K562 (cell line): ENCODE results near the gene KCNH2. TPM values are rescaled to one million over a fixed set of nuclear protein-coding genes. Genes with fewer than 3 reads are reported as not detected.
A peak's percentile ranks its signal among the peaks of the same experiment; 100 is the strongest.

Experiments
- ATF6 ChIP-seq: sonication (generic); formaldehyde crosslinking; IDR thresholded peaks from 2 replicates; pipeline ENCODE4 v1.4.0; 2020; ENCODE audit warnings: mild to moderate bottlenecking, missing genetic modification reagents
- HDAC1 ChIP-seq, 2 experiments: fragments of 450-650 bp; IDR thresholded peaks; 2 replicates each; pipeline ENCODE4 v1.6.1; 2016 to 2017; ENCODE audit warnings: inconsistent platforms in 1 of 2, mild to moderate bottlenecking in 1 of 2, moderate library complexity in 1 of 2
- HDAC3 ChIP-seq: fragments of 450-650 bp; IDR thresholded peaks from 2 replicates; pipeline ENCODE4 v1.6.1; 2018; ENCODE audit warnings: borderline replicate concordance, mild to moderate bottlenecking, moderate library complexity; ENCODE audit not compliant: partially characterized antibody
- NCOA2 ChIP-seq, 2 experiments: fragments of 450-650 bp; IDR thresholded peaks; 2 replicates each; pipeline ENCODE4 v1.6.1; 2018; ENCODE audit warnings: mild to moderate bottlenecking in 2 of 2, moderate library complexity in 1 of 2; ENCODE audit not compliant: partially characterized antibody in 2 of 2
- SMAD4 ChIP-seq: fragments of 250-450 bp; sonication (Bioruptor Pico); conservative IDR thresholded peaks from 2 replicates; pipeline ENCODE4 v1.8.0; 2021; ENCODE audit warnings: inconsistent platforms, mild to moderate bottlenecking, moderate library complexity
- TAF9B ChIP-seq: fragments of 450-650 bp; IDR thresholded peaks from 2 replicates; pipeline ENCODE4 v1.6.1; 2018; ENCODE audit warnings: mild to moderate bottlenecking; ENCODE audit not compliant: partially characterized antibody
- ZBTB7A ChIP-seq: IDR thresholded peaks from 2 replicates; pipeline ENCODE4 v1.6.1; 2011; ENCODE audit warnings: low read depth, mild to moderate bottlenecking, low read length, moderate library complexity, borderline replicate concordance; ENCODE audit not compliant: control insufficient read depth
- ZNF124 ChIP-seq: sonication (generic); formaldehyde crosslinking; IDR thresholded peaks from 2 replicates; pipeline ENCODE4 v1.8.1; 2022; ENCODE audit warnings: missing genetic modification reagents
- ZNF165 ChIP-seq: fragments of 250-450 bp; sonication (Bioruptor Pico); IDR thresholded peaks from 2 replicates; pipeline ENCODE4 v1.4.0; 2020; ENCODE audit warnings: borderline replicate concordance
- ZNF212 ChIP-seq: fragments of 450-650 bp; formaldehyde crosslinking; IDR thresholded peaks from 2 replicates; pipeline ENCODE4 v1.4.0; 2020; ENCODE audit warnings: mild to moderate bottlenecking
- ZNF23 ChIP-seq: fragments of 250-450 bp; sonication (Bioruptor Pico); IDR thresholded peaks from 2 replicates; pipeline ENCODE4 v1.4.0; 2020; ENCODE audit warnings: mild to moderate bottlenecking
- ZNF232 ChIP-seq: sonication (generic); formaldehyde crosslinking; IDR thresholded peaks from 2 replicates; pipeline ENCODE4 v1.8.0; 2022; ENCODE audit warnings: mild to moderate bottlenecking, missing genetic modification reagents
- ZNF668 ChIP-seq: fragments of 250-450 bp; sonication (Bioruptor Pico); IDR thresholded peaks from 2 replicates; pipeline ENCODE4 v1.8.0; 2022; ENCODE audit warnings: mild to moderate bottlenecking, inconsistent platforms
- ZNF79 ChIP-seq: fragments of 250-450 bp; sonication (Bioruptor Pico); IDR thresholded peaks from 2 replicates; pipeline ENCODE4 v1.4.0; 2020; ENCODE audit warnings: low read depth, mild to moderate bottlenecking, moderate library complexity
- polyA plus RNA-seq, 8 experiments: library from polyadenylated mRNA; depleted of rRNA in 4 of 8; stranded (reverse) in 5 of 8; unstranded in 3 of 8; fragments of >200 nt; fragmentation: Nextera tagmentation in 2 of 8; fragmentation: Illumina TruSeq in 1 of 8; extraction: Ambion mirVana in 2 of 8; extraction: Trizol in 1 of 8; gene quantifications; 2 replicates each; pipeline versions ENCODE4 v1.2.1 to v1.2.3, GENCODE V29; 2011 to 2014; ENCODE audit warnings: inconsistent platforms in 1 of 8, missing spikeins in 1 of 8
- total RNA-seq, 7 experiments: library from RNA; depleted of rRNA in 6 of 7; stranded (reverse); fragments of >200 nt in 6 of 7; fragmentation: Illumina TruSeq in 2 of 7; extraction: Trizol in 2 of 7; gene quantifications; 2 replicates each; pipeline versions ENCODE4 v1.2.1 to v1.2.3, GENCODE V29; 2011 to 2021; ENCODE audit warnings: low replicate concordance in 1 of 7
- TF ChIP-seq, protein P1 (sequence below): sonication (generic); formaldehyde crosslinking; IDR thresholded peaks from 2 replicates; pipeline ENCODE4 v1.8.0; 2023; ENCODE audit warnings: missing genetic modification reagents, mild to moderate bottlenecking, borderline replicate concordance
- TF ChIP-seq, protein P2 (sequence below): sonication (generic); IDR thresholded peaks from 2 replicates; pipeline ENCODE4 v1.6.1; 2016
- TF ChIP-seq, protein P3 (sequence below): fragments of 450-650 bp; IDR thresholded peaks from 2 replicates; pipeline ENCODE4 v1.6.1; 2017; ENCODE audit warnings: antibody characterized with exemption

KCNH2 gene
- total and polyA plus RNA-seq, 9 of the 15 experiments (the other 6 are each of a cell fraction or from before 2014, with no cell fraction given) = 18.1 to 368 (median 218) TPM

GRCh38 chr7:150961510-150962289 is 16.4 kb downstream of the KCNH2 start (continued):
- TF ChIP-seq, protein P1, sequence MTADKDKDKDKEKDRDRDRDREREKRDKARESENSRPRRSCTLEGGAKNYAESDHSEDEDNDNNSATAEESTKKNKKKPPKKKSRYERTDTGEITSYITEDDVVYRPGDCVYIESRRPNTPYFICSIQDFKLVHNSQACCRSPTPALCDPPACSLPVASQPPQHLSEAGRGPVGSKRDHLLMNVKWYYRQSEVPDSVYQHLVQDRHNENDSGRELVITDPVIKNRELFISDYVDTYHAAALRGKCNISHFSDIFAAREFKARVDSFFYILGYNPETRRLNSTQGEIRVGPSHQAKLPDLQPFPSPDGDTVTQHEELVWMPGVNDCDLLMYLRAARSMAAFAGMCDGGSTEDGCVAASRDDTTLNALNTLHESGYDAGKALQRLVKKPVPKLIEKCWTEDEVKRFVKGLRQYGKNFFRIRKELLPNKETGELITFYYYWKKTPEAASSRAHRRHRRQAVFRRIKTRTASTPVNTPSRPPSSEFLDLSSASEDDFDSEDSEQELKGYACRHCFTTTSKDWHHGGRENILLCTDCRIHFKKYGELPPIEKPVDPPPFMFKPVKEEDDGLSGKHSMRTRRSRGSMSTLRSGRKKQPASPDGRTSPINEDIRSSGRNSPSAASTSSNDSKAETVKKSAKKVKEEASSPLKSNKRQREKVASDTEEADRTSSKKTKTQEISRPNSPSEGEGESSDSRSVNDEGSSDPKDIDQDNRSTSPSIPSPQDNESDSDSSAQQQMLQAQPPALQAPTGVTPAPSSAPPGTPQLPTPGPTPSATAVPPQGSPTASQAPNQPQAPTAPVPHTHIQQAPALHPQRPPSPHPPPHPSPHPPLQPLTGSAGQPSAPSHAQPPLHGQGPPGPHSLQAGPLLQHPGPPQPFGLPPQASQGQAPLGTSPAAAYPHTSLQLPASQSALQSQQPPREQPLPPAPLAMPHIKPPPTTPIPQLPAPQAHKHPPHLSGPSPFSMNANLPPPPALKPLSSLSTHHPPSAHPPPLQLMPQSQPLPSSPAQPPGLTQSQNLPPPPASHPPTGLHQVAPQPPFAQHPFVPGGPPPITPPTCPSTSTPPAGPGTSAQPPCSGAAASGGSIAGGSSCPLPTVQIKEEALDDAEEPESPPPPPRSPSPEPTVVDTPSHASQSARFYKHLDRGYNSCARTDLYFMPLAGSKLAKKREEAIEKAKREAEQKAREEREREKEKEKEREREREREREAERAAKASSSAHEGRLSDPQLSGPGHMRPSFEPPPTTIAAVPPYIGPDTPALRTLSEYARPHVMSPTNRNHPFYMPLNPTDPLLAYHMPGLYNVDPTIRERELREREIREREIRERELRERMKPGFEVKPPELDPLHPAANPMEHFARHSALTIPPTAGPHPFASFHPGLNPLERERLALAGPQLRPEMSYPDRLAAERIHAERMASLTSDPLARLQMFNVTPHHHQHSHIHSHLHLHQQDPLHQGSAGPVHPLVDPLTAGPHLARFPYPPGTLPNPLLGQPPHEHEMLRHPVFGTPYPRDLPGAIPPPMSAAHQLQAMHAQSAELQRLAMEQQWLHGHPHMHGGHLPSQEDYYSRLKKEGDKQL (CRISPR knock-in tag) = no peak
- TF ChIP-seq NCOA2 (IDR thresholded peaks at IDR 0.05; ENCODE audit: partially characterized antibody in 2 of 2) (no peak), ZNF124 (CRISPR knock-in tag) (no peak), HDAC3 (no peak), ZNF212 (CRISPR knock-in tag) (no peak), ZNF79 (CRISPR knock-in tag) (no peak), ATF6 (CRISPR knock-in tag) (peak; percentile 4; the same call in 1 of the 2 replicates), ZNF232 (CRISPR knock-in tag) (no peak), ZNF668 (CRISPR knock-in tag) (peak; percentile 66; the same call in 1 of the 2 replicates), SMAD4 (CRISPR knock-in tag) (peak; percentile 86), ZNF23 (CRISPR knock-in tag) (no peak), TAF9B (no peak), ZNF165 (CRISPR knock-in tag) (peak; percentile 80; the same call in 1 of the 2 replicates), HDAC1 (IDR thresholded peaks at IDR 0.05) (no peak), ZBTB7A (peak; percentile 89)
- TF ChIP-seq, protein P2, sequence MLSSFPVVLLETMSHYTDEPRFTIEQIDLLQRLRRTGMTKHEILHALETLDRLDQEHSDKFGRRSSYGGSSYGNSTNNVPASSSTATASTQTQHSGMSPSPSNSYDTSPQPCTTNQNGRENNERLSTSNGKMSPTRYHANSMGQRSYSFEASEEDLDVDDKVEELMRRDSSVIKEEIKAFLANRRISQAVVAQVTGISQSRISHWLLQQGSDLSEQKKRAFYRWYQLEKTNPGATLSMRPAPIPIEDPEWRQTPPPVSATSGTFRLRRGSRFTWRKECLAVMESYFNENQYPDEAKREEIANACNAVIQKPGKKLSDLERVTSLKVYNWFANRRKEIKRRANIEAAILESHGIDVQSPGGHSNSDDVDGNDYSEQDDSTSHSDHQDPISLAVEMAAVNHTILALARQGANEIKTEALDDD = no peak
- TF ChIP-seq, protein P3, sequence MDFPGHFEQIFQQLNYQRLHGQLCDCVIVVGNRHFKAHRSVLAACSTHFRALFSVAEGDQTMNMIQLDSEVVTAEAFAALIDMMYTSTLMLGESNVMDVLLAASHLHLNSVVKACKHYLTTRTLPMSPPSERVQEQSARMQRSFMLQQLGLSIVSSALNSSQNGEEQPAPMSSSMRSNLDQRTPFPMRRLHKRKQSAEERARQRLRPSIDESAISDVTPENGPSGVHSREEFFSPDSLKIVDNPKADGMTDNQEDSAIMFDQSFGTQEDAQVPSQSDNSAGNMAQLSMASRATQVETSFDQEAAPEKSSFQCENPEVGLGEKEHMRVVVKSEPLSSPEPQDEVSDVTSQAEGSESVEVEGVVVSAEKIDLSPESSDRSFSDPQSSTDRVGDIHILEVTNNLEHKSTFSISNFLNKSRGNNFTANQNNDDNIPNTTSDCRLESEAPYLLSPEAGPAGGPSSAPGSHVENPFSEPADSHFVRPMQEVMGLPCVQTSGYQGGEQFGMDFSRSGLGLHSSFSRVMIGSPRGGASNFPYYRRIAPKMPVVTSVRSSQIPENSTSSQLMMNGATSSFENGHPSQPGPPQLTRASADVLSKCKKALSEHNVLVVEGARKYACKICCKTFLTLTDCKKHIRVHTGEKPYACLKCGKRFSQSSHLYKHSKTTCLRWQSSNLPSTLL = no peak
